AG09319 (cell line): ENCODE results near the gene CFAP43.
"Not testable (repeated sequence)": the region's sequence is repeated elsewhere in the genome, so short reads cannot be mapped to it uniquely, and the experiment has no call there.

ENCODE experiments used
- DNase-seq: peaks from one replicate; pipeline ENCODE4 v3.0.0-alpha.2; 2010; ENCODE audit warnings: low read depth; ENCODE audit errors: extremely low read depth
- CTCF ChIP-seq: IDR thresholded peaks from 2 replicates; pipeline ENCODE4 v1.5.1; 2011; ENCODE audit warnings: low read depth, mild to moderate bottlenecking, inconsistent platforms, low read length, moderate library complexity

Gene CFAP43

GRCh38 chr10:104251443-104251842, 19.3 kb upstream of the CFAP43 start:
- no peak for TF ChIP-seq CTCF
- DNase-seq = no peak

- DNase-seq = no peak
- no peak for TF ChIP-seq CTCF
Measured at GRCh38 chr10:104250371-104250770, 18.2 kb upstream of the CFAP43 start.

- DNase-seq = not testable (repeated sequence)
Measured at GRCh38 chr10:104248931-104249330, 16.8 kb upstream of the CFAP43 start.

GRCh38 chr10:104247513-104248146, 15.5 kb upstream of the CFAP43 start:
- no peak for TF ChIP-seq CTCF
- DNase-seq = no peak

- no peak for TF ChIP-seq CTCF
- no peak for DNase-seq
Measured at GRCh38 chr10:104246976-104247375, 14.8 kb upstream of the CFAP43 start.

- no peak for DNase-seq
- TF ChIP-seq CTCF = no peak
Measured at GRCh38 chr10:104245066-104245632, 13.0 kb upstream of the CFAP43 start.

GRCh38 chr10:104243512-104243911, 11.3 kb upstream of the CFAP43 start:
- no peak for TF ChIP-seq CTCF
- DNase-seq = no peak

GRCh38 chr10:104243009-104243408, 10.8 kb upstream of the CFAP43 start:
- DNase-seq = not testable (repeated sequence)
